NCI-H1694 treated with DMSO at 0.1 percent for 48 hours (cell line): ENCODE measurements around the gene CCSER2.
"Not testable (repeated sequence)": the region's sequence is repeated elsewhere in the genome, so short reads cannot be mapped to it uniquely, and the experiment has no call there.

ENCODE experiments used
- DNase-seq: peaks from one replicate; lab custom pipeline; 2025; lab: John Stamatoyannopoulos, UW

Gene CCSER2

GRCh38 chr10:84328418-84329195 is at the start of gene CCSER2:
Gene CCSER2, plus strand, starts transcription at chr10:84328589. Its CDS starts 42,464 bp downstream, at chr10:84371053.
- peak; percentile 41 for DNase-seq

GRCh38 chr10:84279876-84280475 is 48.4 kb upstream of the CCSER2 start:
- DNase-seq, result not testable (repeated sequence)

GRCh38 chr10:84286695-84287094 is 41.7 kb upstream of the CCSER2 start:
- DNase-seq, result no peak

GRCh38 chr10:84288151-84288550 is 40.2 kb upstream of the CCSER2 start:
- no peak for DNase-seq

- DNase-seq, result no peak
Observed at GRCh38 chr10:84289521-84290200, 38.7 kb upstream of the CCSER2 start.

GRCh38 chr10:84290235-84290634 is 38.2 kb upstream of the CCSER2 start:
- DNase-seq, result no peak

- no peak for DNase-seq
Observed at GRCh38 chr10:84291384-84291783, 37.0 kb upstream of the CCSER2 start.

- DNase-seq, result no peak
Observed at GRCh38 chr10:84292502-84292901, 35.9 kb upstream of the CCSER2 start.

GRCh38 chr10:84293171-84293570 is 35.2 kb upstream of the CCSER2 start:
- no peak for DNase-seq

- no peak for DNase-seq
Observed at GRCh38 chr10:84293574-84294016, 34.8 kb upstream of the CCSER2 start.

- no peak for DNase-seq
Observed at GRCh38 chr10:84294766-84295447, 33.5 kb upstream of the CCSER2 start.

- no peak for DNase-seq
Observed at GRCh38 chr10:84296091-84296981, 32.1 kb upstream of the CCSER2 start.

GRCh38 chr10:84298057-84298456 is 30.3 kb upstream of the CCSER2 start:
- DNase-seq, result no peak

- no peak for DNase-seq
Observed at GRCh38 chr10:84302223-84302622, 26.2 kb upstream of the CCSER2 start.

GRCh38 chr10:84306751-84307384 is 21.5 kb upstream of the CCSER2 start:
- no peak for DNase-seq

GRCh38 chr10:84308021-84308420 is 20.4 kb upstream of the CCSER2 start:
- DNase-seq, result no peak

- DNase-seq, result no peak
Observed at GRCh38 chr10:84308481-84309304, 19.7 kb upstream of the CCSER2 start.

- DNase-seq, result no peak
Observed at GRCh38 chr10:84310470-84310869, 17.9 kb upstream of the CCSER2 start.

GRCh38 chr10:84311576-84311975 is 16.8 kb upstream of the CCSER2 start:
- DNase-seq, result no peak

GRCh38 chr10:84312816-84313215 is 15.6 kb upstream of the CCSER2 start:
- DNase-seq, result no peak
